ENCODE results near the gene PALLD.

DNA sequence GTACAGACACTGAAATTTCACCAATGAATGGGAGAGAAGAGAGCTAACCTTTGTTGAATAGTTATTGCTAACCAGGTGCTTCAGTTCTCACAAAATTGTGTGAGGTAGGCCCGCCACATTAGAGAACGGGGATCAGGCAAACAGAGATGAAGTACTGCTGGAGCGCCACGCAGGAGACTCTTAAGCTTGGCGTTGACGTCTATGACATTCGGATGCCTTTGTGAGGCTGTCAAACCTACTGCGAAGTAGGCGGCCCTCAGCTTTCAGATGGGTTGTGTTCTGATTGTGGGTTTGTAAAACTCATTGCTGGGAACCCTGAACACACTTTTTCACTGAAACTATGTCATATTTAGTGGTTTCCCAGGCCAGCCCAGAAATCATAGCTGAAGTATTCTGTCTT is 339.6 kb downstream of the PALLD start:
- TF ChIP-seq, protein P1, sequence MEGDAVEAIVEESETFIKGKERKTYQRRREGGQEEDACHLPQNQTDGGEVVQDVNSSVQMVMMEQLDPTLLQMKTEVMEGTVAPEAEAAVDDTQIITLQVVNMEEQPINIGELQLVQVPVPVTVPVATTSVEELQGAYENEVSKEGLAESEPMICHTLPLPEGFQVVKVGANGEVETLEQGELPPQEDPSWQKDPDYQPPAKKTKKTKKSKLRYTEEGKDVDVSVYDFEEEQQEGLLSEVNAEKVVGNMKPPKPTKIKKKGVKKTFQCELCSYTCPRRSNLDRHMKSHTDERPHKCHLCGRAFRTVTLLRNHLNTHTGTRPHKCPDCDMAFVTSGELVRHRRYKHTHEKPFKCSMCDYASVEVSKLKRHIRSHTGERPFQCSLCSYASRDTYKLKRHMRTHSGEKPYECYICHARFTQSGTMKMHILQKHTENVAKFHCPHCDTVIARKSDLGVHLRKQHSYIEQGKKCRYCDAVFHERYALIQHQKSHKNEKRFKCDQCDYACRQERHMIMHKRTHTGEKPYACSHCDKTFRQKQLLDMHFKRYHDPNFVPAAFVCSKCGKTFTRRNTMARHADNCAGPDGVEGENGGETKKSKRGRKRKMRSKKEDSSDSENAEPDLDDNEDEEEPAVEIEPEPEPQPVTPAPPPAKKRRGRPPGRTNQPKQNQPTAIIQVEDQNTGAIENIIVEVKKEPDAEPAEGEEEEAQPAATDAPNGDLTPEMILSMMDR (IDR thresholded peaks at IDR 0.05) = no peak
- TF ChIP-seq NR2C2 (CRISPR knock-in tag; IDR thresholded peaks at IDR 0.05) (no peak), TEAD1 (CRISPR knock-in tag; IDR thresholded peaks at IDR 0.05) (no peak), FOXJ3 (CRISPR knock-in tag; IDR thresholded peaks at IDR 0.05; ENCODE audit: borderline replicate concordance) (no peak)
- TF ChIP-seq, protein P2, sequence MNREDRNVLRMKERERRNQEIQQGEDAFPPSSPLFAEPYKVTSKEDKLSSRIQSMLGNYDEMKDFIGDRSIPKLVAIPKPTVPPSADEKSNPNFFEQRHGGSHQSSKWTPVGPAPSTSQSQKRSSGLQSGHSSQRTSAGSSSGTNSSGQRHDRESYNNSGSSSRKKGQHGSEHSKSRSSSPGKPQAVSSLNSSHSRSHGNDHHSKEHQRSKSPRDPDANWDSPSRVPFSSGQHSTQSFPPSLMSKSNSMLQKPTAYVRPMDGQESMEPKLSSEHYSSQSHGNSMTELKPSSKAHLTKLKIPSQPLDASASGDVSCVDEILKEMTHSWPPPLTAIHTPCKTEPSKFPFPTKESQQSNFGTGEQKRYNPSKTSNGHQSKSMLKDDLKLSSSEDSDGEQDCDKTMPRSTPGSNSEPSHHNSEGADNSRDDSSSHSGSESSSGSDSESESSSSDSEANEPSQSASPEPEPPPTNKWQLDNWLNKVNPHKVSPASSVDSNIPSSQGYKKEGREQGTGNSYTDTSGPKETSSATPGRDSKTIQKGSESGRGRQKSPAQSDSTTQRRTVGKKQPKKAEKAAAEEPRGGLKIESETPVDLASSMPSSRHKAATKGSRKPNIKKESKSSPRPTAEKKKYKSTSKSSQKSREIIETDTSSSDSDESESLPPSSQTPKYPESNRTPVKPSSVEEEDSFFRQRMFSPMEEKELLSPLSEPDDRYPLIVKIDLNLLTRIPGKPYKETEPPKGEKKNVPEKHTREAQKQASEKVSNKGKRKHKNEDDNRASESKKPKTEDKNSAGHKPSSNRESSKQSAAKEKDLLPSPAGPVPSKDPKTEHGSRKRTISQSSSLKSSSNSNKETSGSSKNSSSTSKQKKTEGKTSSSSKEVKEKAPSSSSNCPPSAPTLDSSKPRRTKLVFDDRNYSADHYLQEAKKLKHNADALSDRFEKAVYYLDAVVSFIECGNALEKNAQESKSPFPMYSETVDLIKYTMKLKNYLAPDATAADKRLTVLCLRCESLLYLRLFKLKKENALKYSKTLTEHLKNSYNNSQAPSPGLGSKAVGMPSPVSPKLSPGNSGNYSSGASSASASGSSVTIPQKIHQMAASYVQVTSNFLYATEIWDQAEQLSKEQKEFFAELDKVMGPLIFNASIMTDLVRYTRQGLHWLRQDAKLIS (CRISPR knock-in tag; IDR thresholded peaks at IDR 0.05; ENCODE audit: borderline replicate concordance) = no peak
- TF ChIP-seq, protein P3, sequence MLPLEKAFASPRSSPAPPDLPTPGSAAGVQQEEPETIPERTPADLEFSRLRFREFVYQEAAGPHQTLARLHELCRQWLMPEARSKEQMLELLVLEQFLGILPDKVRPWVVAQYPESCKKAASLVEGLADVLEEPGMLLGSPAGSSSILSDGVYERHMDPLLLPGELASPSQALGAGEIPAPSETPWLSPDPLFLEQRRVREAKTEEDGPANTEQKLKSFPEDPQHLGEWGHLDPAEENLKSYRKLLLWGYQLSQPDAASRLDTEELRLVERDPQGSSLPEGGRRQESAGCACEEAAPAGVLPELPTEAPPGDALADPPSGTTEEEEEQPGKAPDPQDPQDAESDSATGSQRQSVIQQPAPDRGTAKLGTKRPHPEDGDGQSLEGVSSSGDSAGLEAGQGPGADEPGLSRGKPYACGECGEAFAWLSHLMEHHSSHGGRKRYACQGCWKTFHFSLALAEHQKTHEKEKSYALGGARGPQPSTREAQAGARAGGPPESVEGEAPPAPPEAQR (CRISPR knock-in tag; IDR thresholded peaks at IDR 0.05) = no peak

Data from WTC11 (cell line).